Erythroblast (primary cell): Measurements from ENCODE around the gene THSD4.

Experiments
- GATA1 ChIP-seq: IDR thresholded peaks from 2 replicates; pipeline ENCODE4 v1.6.1; 2011; ENCODE audit warnings: low read depth, mild to moderate bottlenecking, control low read depth, low read length, moderate library complexity
- POLR2A ChIP-seq: IDR thresholded peaks from 2 replicates; pipeline ENCODE4 v1.6.1; 2011; ENCODE audit warnings: mild to moderate bottlenecking, low read length

GRCh38 chr15:71807691-71808091 lies 692.4 kb downstream of the THSD4 start:
- TF ChIP-seq POLR2A (no peak), GATA1 (no peak)
